GM18519 (cell line): ENCODE results near the gene CRY2.
"Not testable (repeated sequence)": the region's sequence is repeated elsewhere in the genome, so short reads cannot be mapped to it uniquely, and the experiment has no call there.

ENCODE experiments used
- ATAC-seq: cut with Tn5 transposase; IDR thresholded peaks from one replicate; pipeline ENCODE4 v1.9.1; 2021; ENCODE audit warnings: mild to moderate bottlenecking, moderate library complexity; ENCODE audit not compliant: unreplicated experiment, low FRiP score

CRY2 gene

DNA sequence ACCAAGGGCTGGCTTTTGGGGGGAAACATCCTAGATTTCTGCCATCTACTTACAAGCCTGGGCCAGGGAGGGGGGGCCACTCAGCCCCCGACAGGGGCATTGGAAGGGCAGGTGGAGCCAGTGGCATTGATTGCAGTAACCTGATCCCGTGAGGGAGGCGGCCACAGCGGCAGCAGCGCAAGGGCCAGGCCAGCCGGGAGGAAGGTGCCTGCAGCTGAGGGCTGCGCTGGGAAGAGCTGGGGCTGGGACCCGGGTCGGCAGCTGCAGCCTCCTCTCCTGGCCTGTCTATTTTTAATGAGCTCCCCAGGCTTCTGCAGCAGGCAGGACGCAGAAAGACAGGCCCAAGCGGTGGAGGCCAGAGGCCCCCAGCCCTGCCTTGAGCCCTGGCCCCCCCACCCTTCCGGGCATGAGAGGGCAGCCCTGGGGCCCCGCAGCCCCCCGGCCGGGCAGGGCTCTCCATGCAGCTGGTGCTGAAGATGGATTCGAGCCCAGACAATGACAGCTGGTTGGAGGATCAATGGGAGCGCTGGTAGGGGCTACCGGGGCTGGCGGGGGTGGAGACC is 49.2 kb downstream of the CRY2 start:
- no peak for ATAC-seq

DNA sequence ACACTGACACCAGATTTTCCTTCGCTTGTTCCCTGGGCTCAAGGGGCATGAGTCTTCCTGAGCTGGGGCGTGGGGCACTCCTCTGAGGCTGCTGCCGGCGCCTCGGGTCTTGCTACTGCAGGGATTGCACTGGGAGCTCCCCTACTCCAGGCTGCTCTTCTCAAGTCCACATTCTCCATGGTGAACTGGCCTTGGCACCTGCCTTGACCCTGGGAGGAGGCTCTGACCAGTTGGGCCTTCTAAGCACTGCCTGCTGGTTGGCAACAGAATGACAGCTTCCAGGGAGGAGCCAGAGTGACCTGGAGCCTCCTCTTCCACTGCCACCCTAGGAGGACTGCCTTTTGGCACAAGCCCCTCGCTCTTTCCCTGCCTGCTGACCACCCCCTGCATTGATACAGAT is 50.3 kb downstream of the CRY2 start:
- ATAC-seq: no peak

DNA sequence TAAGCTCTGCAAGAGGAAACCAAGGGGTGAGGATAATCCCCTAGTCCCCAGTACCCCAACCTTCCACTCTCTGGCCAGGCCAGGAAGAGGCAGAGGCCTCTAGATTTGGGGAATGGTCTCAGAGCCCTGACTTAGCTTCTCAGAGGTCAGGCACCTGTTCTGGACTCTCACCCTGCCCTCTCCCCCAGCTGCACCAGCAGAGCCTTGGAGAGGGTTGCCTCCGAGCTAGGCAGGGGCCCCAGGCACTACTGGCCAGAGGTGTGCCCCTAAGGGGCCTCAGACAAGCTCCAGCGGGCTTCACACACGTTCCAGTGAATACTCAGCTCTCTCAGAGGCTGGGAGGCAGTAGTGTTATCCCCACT is 51.8 kb downstream of the CRY2 start:
- no peak for ATAC-seq

DNA sequence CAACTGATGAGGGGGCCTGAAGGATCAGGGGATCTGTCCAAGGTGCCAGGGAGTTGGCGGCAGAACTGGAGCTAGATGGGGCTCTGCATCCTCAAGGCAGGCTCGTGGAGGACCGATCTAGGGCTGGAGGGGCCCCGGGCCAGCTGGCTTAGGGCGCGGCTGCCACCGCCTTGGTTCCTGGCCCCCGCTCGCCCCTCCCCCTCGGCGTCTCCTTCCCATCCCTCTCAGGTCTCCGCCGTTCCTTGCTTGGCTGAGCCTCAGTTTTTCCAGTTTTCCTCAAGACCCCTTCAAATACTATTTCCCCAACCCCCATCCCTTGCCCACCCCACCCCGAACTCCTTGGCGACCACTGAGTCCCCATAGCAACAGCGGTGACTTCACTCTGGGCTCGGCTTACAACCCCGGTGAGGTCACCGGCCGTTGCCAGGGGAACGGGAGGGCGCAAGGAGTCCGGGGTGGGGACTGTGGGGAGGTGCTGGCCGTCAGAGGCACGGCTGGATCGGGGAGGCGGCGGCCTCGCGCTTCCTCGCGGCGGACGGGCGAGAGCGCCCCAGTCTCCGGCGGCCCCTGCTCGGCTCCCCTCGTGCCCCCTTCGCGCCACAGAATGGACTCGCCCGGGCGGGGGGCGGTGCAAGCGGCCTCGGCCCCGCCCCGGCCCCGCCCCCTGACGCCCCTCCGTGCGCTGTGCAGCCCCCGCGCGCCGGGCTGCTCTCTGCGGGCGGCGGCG is 52.3 kb downstream of the CRY2 start:
- no peak for ATAC-seq

DNA sequence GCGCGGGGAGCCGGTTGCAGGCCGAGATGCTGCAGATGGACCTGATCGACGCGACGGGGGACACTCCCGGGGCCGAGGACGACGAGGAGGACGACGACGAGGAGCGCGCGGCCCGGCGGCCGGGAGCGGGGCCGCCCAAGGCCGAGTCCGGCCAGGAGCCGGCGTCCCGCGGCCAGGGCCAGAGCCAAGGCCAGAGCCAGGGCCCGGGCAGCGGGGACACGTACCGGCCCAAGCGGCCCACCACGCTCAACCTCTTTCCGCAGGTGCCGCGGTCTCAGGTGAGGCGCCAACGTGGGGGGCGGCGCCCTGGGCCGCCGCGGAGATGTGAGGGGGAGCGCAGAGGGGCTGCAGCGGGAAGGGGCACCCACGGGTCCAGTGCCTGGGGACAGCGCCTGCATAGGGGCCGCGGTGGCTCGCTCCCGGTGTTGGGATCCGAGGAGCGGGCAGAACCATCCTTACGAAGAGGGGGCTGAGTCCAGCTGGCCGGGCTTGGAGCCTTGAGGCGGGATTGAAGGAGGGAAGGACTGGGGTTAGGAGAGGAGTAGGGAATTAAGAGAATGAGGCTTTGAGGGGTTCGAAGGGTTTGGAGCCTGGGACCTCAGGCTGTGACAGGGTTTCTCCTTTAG is 53.0 kb downstream of the CRY2 start:
- not testable (repeated sequence) for ATAC-seq

DNA sequence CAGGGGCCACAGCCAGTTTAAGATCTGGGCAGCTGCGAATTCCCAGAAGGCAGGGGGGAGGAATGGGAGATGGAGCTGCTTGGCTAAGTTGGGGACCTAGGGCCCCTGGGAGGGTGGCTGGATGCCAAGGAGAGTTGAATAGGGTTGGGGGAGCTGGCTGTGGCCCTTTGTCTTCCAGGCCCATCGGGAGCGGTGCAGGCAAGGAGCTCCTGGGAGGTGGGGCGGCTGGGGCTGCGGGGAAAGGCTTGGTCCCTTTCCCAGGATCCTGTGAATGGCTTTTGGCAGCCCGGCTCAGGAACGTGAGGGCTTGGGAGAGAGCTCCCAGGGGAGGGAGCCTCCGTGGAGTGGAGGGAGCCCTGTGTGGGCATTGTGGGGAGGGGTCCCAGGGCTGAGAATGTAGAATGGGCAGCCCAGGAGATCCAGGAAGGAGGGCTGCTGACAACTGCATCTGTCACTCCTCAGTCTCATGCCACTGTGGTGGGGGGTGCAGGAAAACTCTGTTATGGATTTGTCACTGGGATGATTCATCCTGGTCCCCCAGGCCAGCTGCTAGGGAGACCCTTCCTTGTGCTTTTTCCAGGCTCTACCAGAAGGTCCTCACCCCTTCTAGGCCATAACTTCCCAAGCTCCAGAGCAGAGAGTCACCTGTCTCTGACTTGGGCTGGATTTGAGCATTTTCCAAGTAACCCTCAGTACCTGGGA is 53.8 kb downstream of the CRY2 start:
- ATAC-seq: no peak

DNA sequence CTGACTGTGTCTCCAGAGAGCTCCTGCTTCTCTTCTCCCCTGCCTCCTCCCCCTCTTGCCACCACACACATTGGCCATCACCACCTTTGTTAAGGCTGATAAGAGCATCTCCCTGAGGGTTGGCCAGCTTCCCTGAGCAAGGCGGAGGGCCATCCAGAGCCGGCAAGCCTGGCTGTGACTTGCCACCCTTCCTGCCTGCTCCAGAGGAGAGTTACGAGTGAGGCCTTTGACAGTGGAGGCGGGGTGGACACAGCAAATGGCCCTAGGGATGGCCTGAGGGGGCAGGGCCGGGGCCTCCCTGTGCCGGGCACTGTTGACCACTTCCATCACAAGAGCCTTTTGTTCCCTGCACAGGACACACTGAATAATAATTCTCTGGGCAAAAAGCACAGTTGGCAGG is 54.4 kb downstream of the CRY2 start:
- no peak for ATAC-seq

DNA sequence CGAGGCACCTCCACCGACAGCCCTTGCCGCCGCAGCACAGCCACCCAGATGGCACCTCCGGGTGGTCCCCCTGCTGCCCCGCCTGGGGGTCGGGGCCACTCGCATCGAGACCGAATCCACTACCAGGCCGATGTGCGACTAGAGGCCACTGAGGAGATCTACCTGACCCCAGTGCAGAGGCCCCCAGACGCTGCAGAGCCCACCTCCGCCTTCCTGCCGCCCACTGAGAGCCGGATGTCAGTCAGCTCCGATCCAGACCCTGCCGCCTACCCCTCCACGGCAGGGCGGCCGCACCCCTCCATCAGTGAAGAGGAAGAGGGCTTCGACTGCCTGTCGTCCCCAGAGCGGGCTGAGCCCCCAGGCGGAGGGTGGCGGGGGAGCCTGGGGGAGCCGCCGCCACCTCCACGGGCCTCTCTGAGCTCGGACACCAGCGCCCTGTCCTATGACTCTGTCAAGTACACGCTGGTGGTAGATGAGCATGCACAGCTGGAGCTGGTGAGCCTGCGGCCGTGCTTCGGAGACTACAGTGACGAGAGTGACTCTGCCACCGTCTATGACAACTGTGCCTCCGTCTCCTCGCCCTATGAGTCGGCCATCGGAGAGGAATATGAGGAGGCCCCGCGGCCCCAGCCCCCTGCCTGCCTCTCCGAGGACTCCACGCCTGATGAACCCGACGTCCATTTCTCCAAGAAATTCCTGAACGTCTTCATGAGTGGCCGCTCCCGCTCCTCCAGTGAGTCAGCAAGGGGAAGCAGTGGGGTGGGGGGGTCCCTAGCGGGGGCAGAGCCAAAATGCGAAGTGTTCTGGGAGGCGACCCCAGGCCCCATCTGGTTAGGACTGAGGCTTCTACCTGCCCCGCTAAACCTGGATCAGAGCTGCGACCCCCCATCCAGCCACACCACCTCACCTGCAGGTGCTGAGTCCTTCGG is 55.4 kb downstream of the CRY2 start:
- ATAC-seq: no peak

DNA sequence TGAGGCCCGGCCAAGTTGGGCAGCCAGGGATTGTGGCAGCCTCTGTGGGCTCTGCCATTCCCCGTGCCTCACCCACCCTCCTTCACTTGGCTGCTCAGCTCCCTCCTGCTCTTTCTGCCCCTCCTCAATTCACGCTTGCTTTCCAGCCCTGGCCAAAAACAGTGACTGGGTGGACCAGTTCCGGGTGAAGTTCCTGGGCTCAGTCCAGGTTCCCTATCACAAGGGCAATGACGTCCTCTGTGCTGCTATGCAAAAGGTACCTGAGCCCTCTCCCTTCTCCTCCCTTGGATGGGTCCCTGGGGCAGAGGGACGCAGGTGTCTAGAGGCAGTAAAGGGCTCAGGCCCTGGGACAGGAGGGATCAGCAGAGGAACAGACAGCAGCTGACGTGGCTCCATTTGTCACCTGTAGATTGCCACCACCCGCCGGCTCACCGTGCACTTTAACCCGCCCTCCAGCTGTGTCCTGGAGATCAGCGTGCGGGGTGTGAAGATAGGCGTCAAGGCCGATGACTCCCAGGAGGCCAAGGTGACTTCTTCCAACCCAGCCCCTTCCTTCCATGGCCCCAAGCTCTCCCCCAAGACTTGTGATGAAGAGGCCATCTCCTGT is 57.1 kb downstream of the CRY2 start:
- ATAC-seq: no peak

DNA sequence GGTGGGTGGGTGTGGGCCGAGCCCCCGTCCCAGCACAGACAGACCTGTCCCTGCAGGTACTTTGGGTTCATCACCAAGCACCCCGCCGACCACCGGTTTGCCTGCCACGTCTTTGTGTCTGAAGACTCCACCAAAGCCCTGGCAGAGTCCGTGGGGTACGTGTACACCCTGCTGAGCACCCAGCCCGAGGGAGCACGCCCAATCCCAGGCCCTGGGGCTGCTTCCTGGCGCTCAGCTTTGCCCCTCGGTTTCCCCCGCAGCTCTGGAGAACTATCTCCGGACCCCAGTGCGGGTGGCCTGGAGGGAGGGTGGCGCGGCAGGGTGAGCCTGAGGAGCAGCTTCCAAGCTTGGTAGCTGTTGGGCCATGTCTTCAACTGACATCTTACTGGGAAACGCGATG is 57.8 kb downstream of the CRY2 start:
- ATAC-seq: no peak

DNA sequence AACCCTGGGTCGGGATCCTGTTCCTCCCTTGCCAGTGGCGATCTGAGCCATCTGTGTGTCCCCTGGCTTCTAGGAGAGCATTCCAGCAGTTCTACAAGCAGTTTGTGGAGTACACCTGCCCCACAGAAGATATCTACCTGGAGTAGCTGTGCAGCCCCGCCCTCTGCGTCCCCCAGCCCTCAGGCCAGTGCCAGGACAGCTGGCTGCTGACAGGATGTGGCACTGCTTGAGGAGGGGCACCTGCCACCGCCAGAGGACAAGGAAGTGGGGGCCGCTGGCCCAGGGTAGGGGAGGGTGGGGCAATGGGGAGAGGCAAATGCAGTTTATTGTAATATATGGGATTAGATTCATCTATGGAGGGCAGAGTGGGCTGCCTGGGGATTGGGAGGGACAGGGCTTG is 58.3 kb downstream of the CRY2 start:
- not testable (repeated sequence) for ATAC-seq

DNA sequence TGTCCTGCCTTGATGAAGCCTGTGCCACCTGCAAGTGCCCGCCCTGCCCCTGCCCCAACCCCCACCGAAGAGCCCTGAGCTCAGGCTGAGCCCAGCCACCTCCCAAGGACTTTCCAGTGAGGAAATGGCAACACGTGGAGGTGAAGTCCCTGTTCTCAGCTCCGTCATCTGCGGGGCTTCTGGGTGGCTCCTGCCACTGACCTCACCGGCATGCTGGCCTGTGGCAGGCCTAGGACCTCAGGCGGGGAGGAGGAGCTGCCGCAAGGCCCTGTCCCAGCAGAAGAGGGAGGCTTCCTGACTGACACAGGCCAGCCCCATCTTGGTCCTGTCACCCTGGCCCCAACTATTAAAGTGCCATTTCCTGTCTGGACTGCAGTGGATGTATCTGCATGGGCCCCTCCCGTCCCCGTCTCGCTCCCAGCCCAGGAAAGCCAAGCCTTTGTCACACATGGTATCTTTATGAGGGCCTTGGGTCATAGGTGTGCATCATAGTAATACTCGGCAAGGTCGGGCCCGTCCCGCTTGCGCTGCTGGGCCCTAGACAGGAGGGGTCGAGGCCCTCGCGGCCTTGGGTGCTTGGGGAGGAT is 58.9 kb downstream of the CRY2 start:
- no peak for ATAC-seq

DNA sequence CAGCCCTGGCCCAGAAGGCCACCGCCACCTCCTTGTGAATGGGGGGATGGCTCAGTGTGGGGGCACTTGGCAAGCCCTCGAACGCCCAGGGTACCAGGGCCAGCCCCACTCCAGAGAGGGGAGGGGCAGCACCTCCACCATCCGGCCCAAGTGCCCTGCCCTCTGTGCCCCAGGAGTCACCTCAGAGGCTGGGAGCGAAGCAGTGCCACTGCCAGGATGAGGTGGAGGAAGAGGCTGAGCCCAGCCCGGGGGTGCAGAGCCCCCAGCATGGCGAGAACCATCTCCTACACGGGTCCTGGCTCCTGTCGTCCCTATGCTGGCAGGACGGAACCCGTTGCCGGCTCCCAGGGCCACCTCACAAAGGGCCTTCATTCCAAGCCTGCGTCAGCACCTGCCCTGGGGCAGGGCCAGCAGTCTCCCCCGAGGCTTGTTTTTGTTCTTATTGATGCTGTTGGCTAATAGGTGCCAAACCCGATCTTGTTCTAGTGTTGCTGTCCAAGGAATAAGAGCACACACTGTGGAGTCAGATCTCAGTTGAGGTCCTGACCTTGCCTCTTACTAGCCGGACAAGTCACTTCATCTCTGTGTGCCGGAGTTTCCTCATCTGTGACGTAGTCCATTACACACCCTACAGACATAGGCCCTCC is 59.8 kb downstream of the CRY2 start, which contains the start of gene FREY1:
Gene FREY1, minus strand, starts transcription at position 307 of the 647 bp plus-strand sequence. Its CDS starts 26 bp downstream, at position 281.
- no peak for ATAC-seq

DNA sequence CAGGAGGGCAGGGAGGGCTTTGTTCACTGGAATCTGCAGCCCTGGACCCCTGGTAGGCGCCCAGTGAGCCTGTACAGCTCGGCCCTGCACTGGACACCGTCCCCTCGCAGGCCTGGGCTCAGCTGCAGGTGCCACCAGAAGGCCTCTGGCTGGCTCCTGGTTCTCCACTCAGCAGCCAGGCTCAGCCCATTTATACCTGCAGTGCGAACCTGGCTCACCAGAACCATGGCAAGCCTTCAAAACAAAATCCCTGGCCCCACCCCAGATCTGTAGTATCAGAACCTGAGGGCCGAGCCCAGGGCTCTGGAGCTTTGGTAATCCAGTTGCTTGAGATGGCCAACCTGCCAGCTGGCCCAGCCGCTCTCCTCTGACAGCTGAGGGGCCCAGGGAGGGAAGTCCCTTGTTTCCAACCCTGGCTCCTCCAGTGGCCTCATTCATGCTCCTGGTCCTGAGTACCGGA is 60.7 kb downstream of the CRY2 start:
- ATAC-seq: no peak

DNA sequence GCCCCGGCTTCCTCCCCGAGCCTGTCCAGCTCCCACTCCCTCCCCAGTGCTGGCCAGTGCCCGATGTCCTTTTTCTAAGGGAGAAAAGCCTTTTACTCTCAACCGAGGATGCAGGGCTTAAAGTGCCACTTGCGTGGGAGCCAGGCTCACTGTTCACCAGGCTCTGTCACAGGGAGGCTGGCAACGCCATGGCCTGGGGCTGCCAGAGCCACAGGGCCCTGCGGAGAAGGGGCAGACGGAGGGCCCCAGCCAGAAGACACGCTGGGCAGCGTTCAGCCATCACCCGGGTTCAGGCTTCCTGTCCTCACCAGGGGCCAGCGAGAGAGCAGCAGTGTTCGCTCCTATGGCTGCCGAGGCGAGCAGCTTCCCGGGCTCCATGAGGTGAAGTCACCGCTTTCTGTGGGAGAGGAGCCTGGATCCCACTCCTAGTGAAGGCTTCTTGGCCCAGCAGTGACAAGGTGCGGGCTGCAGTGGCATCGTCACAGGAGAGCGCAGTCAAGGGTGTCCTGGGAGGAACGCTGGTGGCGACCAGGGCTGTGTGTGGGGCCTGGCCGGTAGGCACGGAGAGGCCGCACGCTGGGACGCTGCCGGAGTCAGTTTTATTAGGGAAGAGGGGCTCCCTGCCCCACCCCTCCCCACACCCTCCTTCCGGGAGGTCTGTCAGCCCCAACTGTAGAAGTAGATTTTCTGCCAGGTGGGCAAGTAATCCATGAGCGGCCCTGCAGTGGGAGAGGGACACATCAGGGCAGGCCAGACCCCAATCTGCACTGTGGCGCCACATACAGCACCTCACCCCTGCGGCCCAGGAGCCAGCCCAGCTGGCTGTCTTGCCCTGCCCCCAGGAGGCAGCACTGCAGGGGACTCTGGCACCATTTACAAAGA is 62.6 kb downstream of the CRY2 start:
- no peak for ATAC-seq

DNA sequence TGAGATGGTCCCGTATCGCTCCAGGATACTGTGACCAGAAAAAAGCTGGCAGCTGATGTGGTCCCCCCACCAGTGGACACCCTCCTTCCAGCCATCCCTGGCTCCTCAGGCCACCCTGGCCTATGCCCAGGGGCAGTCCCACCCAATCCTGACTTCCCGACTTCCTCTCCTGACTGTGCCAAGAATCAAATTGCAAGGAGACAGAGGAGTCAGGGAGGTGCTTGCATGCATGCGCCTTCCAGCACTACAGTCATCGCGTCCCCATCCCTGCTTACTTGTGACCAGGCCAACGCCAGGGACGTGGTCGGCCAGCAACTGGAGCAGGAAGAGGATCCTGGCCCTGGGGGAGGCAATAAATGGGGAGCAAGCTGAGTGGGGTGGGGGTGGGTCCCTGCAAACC is 63.3 kb downstream of the CRY2 start:
- no peak for ATAC-seq

DNA sequence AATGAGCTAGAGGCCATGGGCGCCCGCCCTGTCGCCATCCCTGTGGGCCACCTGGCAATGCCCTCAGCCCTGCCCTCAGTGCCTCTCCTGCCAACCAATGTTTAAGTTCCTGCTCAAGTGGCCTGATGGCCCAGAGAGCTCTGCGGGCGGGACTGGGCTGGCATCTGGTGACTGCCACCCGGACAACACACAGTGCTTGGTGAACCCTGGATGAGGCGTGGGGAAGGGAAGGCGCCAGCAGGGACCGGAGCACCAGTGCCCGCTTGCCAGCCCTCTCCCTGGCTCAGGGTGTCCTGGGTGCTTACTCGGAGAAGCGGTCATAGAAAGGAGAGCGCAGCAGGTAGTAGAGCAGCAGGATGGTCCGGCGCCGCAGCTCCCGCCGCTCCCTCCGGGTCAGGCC is 66.2 kb downstream of the CRY2 start:
- ATAC-seq: no peak
